ENCODE results near the gene CIB4. TPM values are rescaled to one million over a fixed set of nuclear protein-coding genes. Genes with fewer than 3 reads are reported as not detected.

Gene CIB4
- total RNA-seq, 1 donor from 2014 or later: not detected

- H3K27me3 ChIP-seq (ENCODE audit: control insufficient read depth in 3 of 3, insufficient read depth in 3 of 3, low read length in 3 of 3): peaks cover 11 to 25% (median 16%) of the 10 kb centered on the region in 3 donors
- H3K27ac ChIP-seq (ENCODE audit: low read depth, low read length): no peak overlapping the region
- no peaks in the 10 kb centered on the region for H3K9me3 ChIP-seq (ENCODE audit: control insufficient read depth in 3 of 3, low read length in 3 of 3)
- no peak overlapping the region for H3K9ac ChIP-seq (ENCODE audit: low read depth in 1 of 3, low read length in 3 of 3)
- H3K4me3 ChIP-seq (ENCODE audit: low read length in 3 of 3): no peak overlapping the region
- H3K4me1 ChIP-seq (ENCODE audit: control insufficient read depth in 3 of 3, insufficient read depth in 3 of 3, low read length in 3 of 3): peaks cover 0 to 3% (median 0%) of the 10 kb centered on the region in 3 donors
- no peaks in the 10 kb centered on the region for H3K36me3 ChIP-seq (ENCODE audit: control insufficient read depth in 3 of 3, insufficient read depth in 3 of 3, low read length in 3 of 3)
These were observed 6.8 kb upstream of the CIB4 start for GRCh38 chr2:26647981-26648380.

GRCh38 chr2:26646986-26647672 is 6.0 kb upstream of the CIB4 start:
- H3K36me3 ChIP-seq (ENCODE audit: control insufficient read depth in 3 of 3, insufficient read depth in 3 of 3, low read length in 3 of 3): no peaks in the 10 kb centered on the region
- peaks cover 11 to 27% (median 22%) of the 10 kb centered on the region in 3 donors for H3K27me3 ChIP-seq (ENCODE audit: control insufficient read depth in 3 of 3, insufficient read depth in 3 of 3, low read length in 3 of 3)
- peaks cover 0 to 3% (median 0%) of the 10 kb centered on the region in 3 donors for H3K4me1 ChIP-seq (ENCODE audit: control insufficient read depth in 3 of 3, insufficient read depth in 3 of 3, low read length in 3 of 3)
- H3K9me3 ChIP-seq (ENCODE audit: control insufficient read depth in 3 of 3, low read length in 3 of 3): no peaks in the 10 kb centered on the region
- no peak overlapping the region for H3K4me3 ChIP-seq (ENCODE audit: low read length in 3 of 3)
- no peak overlapping the region for H3K9ac ChIP-seq (ENCODE audit: low read depth in 1 of 3, low read length in 3 of 3)
- no peak overlapping the region for H3K27ac ChIP-seq (ENCODE audit: low read depth, low read length)

GRCh38 chr2:26645762-26646161 is 4.6 kb upstream of the CIB4 start:
- no peaks in the 10 kb centered on the region for H3K36me3 ChIP-seq (ENCODE audit: control insufficient read depth in 3 of 3, insufficient read depth in 3 of 3, low read length in 3 of 3)
- peaks cover 15 to 31% (median 21%) of the 10 kb centered on the region in 3 donors for H3K27me3 ChIP-seq (ENCODE audit: control insufficient read depth in 3 of 3, insufficient read depth in 3 of 3, low read length in 3 of 3)
- H3K9me3 ChIP-seq (ENCODE audit: control insufficient read depth in 3 of 3, low read length in 3 of 3): no peaks in the 10 kb centered on the region
- H3K4me3 ChIP-seq (ENCODE audit: low read length in 3 of 3): no peak overlapping the region
- H3K4me1 ChIP-seq (ENCODE audit: control insufficient read depth in 3 of 3, insufficient read depth in 3 of 3, low read length in 3 of 3): no peaks in the 10 kb centered on the region
- no peak overlapping the region for H3K27ac ChIP-seq (ENCODE audit: low read depth, low read length)
- H3K9ac ChIP-seq (ENCODE audit: low read depth in 1 of 3, low read length in 3 of 3): no peak overlapping the region

- Histone ChIP-seq H3K9me3 (ENCODE audit: control insufficient read depth in 3 of 3, low read length in 3 of 3) (no peaks in the 10 kb centered on the region), H3K27ac (ENCODE audit: low read depth, low read length) (no peak overlapping the region), H3K4me3 (ENCODE audit: low read length in 3 of 3) (peak overlapping the region in 1 of 3 donors; percentile 22), H3K9ac (ENCODE audit: low read depth in 1 of 3, low read length in 3 of 3) (no peak overlapping the region), H3K4me1 (ENCODE audit: control insufficient read depth in 3 of 3, insufficient read depth in 3 of 3, low read length in 3 of 3) (no peaks in the 10 kb centered on the region), H3K27me3 (ENCODE audit: control insufficient read depth in 3 of 3, insufficient read depth in 3 of 3, low read length in 3 of 3) (peaks cover 10 to 29% (median 21%) of the 10 kb centered on the region in 3 donors), H3K36me3 (ENCODE audit: control insufficient read depth in 3 of 3, insufficient read depth in 3 of 3, low read length in 3 of 3) (no peaks in the 10 kb centered on the region)
These were observed 3.1 kb upstream of the CIB4 start for GRCh38 chr2:26644188-26644835.

- Histone ChIP-seq H3K36me3 (ENCODE audit: control insufficient read depth in 3 of 3, insufficient read depth in 3 of 3, low read length in 3 of 3) (no peaks in the 10 kb centered on the region), H3K9me3 (ENCODE audit: control insufficient read depth in 3 of 3, low read length in 3 of 3) (no peaks in the 10 kb centered on the region), H3K9ac (ENCODE audit: low read depth in 1 of 3, low read length in 3 of 3) (no peak overlapping the region), H3K4me1 (ENCODE audit: control insufficient read depth in 3 of 3, insufficient read depth in 3 of 3, low read length in 3 of 3) (no peaks in the 10 kb centered on the region), H3K27ac (ENCODE audit: low read depth, low read length) (no peak overlapping the region), H3K27me3 (ENCODE audit: control insufficient read depth in 3 of 3, insufficient read depth in 3 of 3, low read length in 3 of 3) (peaks cover 10 to 19% (median 18%) of the 10 kb centered on the region in 3 donors), H3K4me3 (ENCODE audit: low read length in 3 of 3) (no peak overlapping the region)
These were observed 1.3 kb upstream of the CIB4 start for GRCh38 chr2:26642429-26642828.

GRCh38 chr2:26640331-26640745 is 828 bp downstream of the CIB4 start:
- Histone ChIP-seq H3K9me3 (ENCODE audit: control insufficient read depth in 3 of 3, low read length in 3 of 3) (no peaks in the 10 kb centered on the region), H3K36me3 (ENCODE audit: control insufficient read depth in 3 of 3, insufficient read depth in 3 of 3, low read length in 3 of 3) (no peaks in the 10 kb centered on the region), H3K4me1 (ENCODE audit: control insufficient read depth in 3 of 3, insufficient read depth in 3 of 3, low read length in 3 of 3) (no peaks in the 10 kb centered on the region), H3K27me3 (ENCODE audit: control insufficient read depth in 3 of 3, insufficient read depth in 3 of 3, low read length in 3 of 3) (peaks cover 10 to 19% (median 18%) of the 10 kb centered on the region in 3 donors), H3K4me3 (ENCODE audit: low read length in 3 of 3) (no peak overlapping the region), H3K27ac (ENCODE audit: low read depth, low read length) (no peak overlapping the region), H3K9ac (ENCODE audit: low read depth in 1 of 3, low read length in 3 of 3) (no peak overlapping the region)

- Histone ChIP-seq H3K4me3 (ENCODE audit: low read length in 3 of 3) (no peak overlapping the region), H3K36me3 (ENCODE audit: control insufficient read depth in 3 of 3, insufficient read depth in 3 of 3, low read length in 3 of 3) (no peaks in the 10 kb centered on the region), H3K4me1 (ENCODE audit: control insufficient read depth in 3 of 3, insufficient read depth in 3 of 3, low read length in 3 of 3) (no peaks in the 10 kb centered on the region), H3K9me3 (ENCODE audit: control insufficient read depth in 3 of 3, low read length in 3 of 3) (no peaks in the 10 kb centered on the region), H3K9ac (ENCODE audit: low read depth in 1 of 3, low read length in 3 of 3) (no peak overlapping the region), H3K27me3 (ENCODE audit: control insufficient read depth in 3 of 3, insufficient read depth in 3 of 3, low read length in 3 of 3) (peaks cover 10 to 19% (median 18%) of the 10 kb centered on the region in 3 donors), H3K27ac (ENCODE audit: low read depth, low read length) (no peak overlapping the region)
These were observed 1.4 kb downstream of the CIB4 start for GRCh38 chr2:26639685-26640243.

GRCh38 chr2:26637811-26638310 is 3.3 kb downstream of the CIB4 start:
- Histone ChIP-seq H3K4me3 (ENCODE audit: low read length in 3 of 3) (no peak overlapping the region), H3K4me1 (ENCODE audit: control insufficient read depth in 3 of 3, insufficient read depth in 3 of 3, low read length in 3 of 3) (no peaks in the 10 kb centered on the region), H3K27me3 (ENCODE audit: control insufficient read depth in 3 of 3, insufficient read depth in 3 of 3, low read length in 3 of 3) (peaks cover 4 to 14% (median 8%) of the 10 kb centered on the region in 3 donors), H3K27ac (ENCODE audit: low read depth, low read length) (no peak overlapping the region), H3K36me3 (ENCODE audit: control insufficient read depth in 3 of 3, insufficient read depth in 3 of 3, low read length in 3 of 3) (no peaks in the 10 kb centered on the region), H3K9me3 (ENCODE audit: control insufficient read depth in 3 of 3, low read length in 3 of 3) (no peaks in the 10 kb centered on the region), H3K9ac (ENCODE audit: low read depth in 1 of 3, low read length in 3 of 3) (no peak overlapping the region)

- Histone ChIP-seq H3K9ac (ENCODE audit: low read depth in 1 of 3, low read length in 3 of 3) (no peak overlapping the region), H3K9me3 (ENCODE audit: control insufficient read depth in 3 of 3, low read length in 3 of 3) (no peaks in the 10 kb centered on the region), H3K27me3 (ENCODE audit: control insufficient read depth in 3 of 3, insufficient read depth in 3 of 3, low read length in 3 of 3) (peaks cover 4 to 9% (median 8%) of the 10 kb centered on the region in 3 donors), H3K27ac (ENCODE audit: low read depth, low read length) (no peak overlapping the region), H3K36me3 (ENCODE audit: control insufficient read depth in 3 of 3, insufficient read depth in 3 of 3, low read length in 3 of 3) (no peaks in the 10 kb centered on the region), H3K4me3 (ENCODE audit: low read length in 3 of 3) (no peak overlapping the region), H3K4me1 (ENCODE audit: control insufficient read depth in 3 of 3, insufficient read depth in 3 of 3, low read length in 3 of 3) (no peaks in the 10 kb centered on the region)
These were observed 4.2 kb downstream of the CIB4 start for GRCh38 chr2:26636935-26637334.

GRCh38 chr2:26635401-26635800 is 5.8 kb downstream of the CIB4 start:
- no peak overlapping the region for H3K27ac ChIP-seq (ENCODE audit: low read depth, low read length)
- no peaks in the 10 kb centered on the region for H3K4me1 ChIP-seq (ENCODE audit: control insufficient read depth in 3 of 3, insufficient read depth in 3 of 3, low read length in 3 of 3)
- H3K4me3 ChIP-seq (ENCODE audit: low read length in 3 of 3): no peak overlapping the region
- no peaks in the 10 kb centered on the region for H3K36me3 ChIP-seq (ENCODE audit: control insufficient read depth in 3 of 3, insufficient read depth in 3 of 3, low read length in 3 of 3)
- peaks cover 0 to 10% (median 6%) of the 10 kb centered on the region in 3 donors for H3K27me3 ChIP-seq (ENCODE audit: control insufficient read depth in 3 of 3, insufficient read depth in 3 of 3, low read length in 3 of 3)
- H3K9me3 ChIP-seq (ENCODE audit: control insufficient read depth in 3 of 3, low read length in 3 of 3): no peaks in the 10 kb centered on the region
- H3K9ac ChIP-seq (ENCODE audit: low read depth in 1 of 3, low read length in 3 of 3): no peak overlapping the region

All from skeletal muscle tissue (tissue), 4 donors.